RWPE1 (cell line): ENCODE data around the gene CD27.

Experiments
- CTCF ChIA-PET: fragments of 350-600 bp; sonication (Branson Sonifier 250); formaldehyde crosslinking; extraction: SDS; loops from one replicate; lab custom pipeline; 2021; lab: Yijun Ruan, JAX
- POLR2A ChIA-PET: fragments of 400-600 bp; formaldehyde crosslinking; extraction: SDS; loops from one replicate; lab custom pipeline; 2020; ENCODE audit warnings: antibody characterized with exemption; ENCODE audit not compliant: low non-redundant PET; lab: Yijun Ruan, JAX
- DNase-seq: peaks from one replicate; pipeline ENCODE4 v3.0.0; 2012; ENCODE audit warnings: low spot score
- H3K27ac ChIP-seq: fragments of 450-650 bp; 2 replicates; pipeline ENCODE4 v1.5.1; 2017
- CTCF ChIP-seq: fragments of 450-650 bp; conservative IDR thresholded peaks from 2 replicates; pipeline ENCODE4 v1.5.1; 2017; ENCODE audit warnings: low read depth, mild to moderate bottlenecking

The CD27 gene

GRCh38 chr12:6416596-6416995 is 28.2 kb upstream of the CD27 start:
- TF ChIP-seq CTCF = no peak
- H3K27ac ChIP-seq = no peak overlapping the region
- ChIA-PET CTCF (interaction anchor here (0.5 to 0.7 kb wide), 2 partner anchors 20 to 79 kb away, joined by 3 to 7 read pairs; no protein-coding TSS in a partner anchor), POLR2A (no interaction called here)
- DNase-seq = no peak

- no peak for TF ChIP-seq CTCF
- CTCF ChIA-PET = no interaction called here
- POLR2A ChIA-PET = interaction anchor here (1.0 kb wide), 1 partner anchor 52 kb away, joined by 3 read pairs; the partner anchor contains the start of gene VAMP1
- H3K27ac ChIP-seq = no peak overlapping the region
- no peak for DNase-seq
These were observed 26.0 kb upstream of the CD27 start for GRCh38 chr12:6418796-6419195.

- no peak overlapping the region for H3K27ac ChIP-seq
- ChIA-PET POLR2A (interaction anchor here (0.7 kb wide), 1 partner anchor 264 kb away, joined by 4 read pairs; no protein-coding TSS in a partner anchor), CTCF (no interaction called here)
These were observed 24.4 kb upstream of the CD27 start for GRCh38 chr12:6420364-6420763.

GRCh38 chr12:6423267-6424007 is 21.3 kb upstream of the CD27 start:
- H3K27ac ChIP-seq = no peak overlapping the region
- ChIA-PET CTCF (interaction anchor here (0.6 to 3.2 kb wide), 11 partner anchors 14 to 62 kb away, joined by 3 to 29 read pairs (median 3); partner anchors contain the start of gene TAPBPL), POLR2A (no interaction called here)
- TF ChIP-seq CTCF = peak; percentile 69
- DNase-seq = peak; percentile 76

More at GRCh38 chr12:6420364-6420763, 24.4 kb upstream of the CD27 start:
- TF ChIP-seq CTCF = no peak
- DNase-seq = no peak

GRCh38 chr12:6424008-6424347 is 20.8 kb upstream of the CD27 start:
- no peak overlapping the region for H3K27ac ChIP-seq
- ChIA-PET POLR2A (no interaction called here), CTCF (interaction anchor here (0.6 to 3.2 kb wide), 10 partner anchors 14 to 42 kb away, joined by 3 to 29 read pairs (median 3); partner anchors contain the start of gene TAPBPL)
- no peak for TF ChIP-seq CTCF
- DNase-seq = no peak

- no peak overlapping the region for H3K27ac ChIP-seq
- DNase-seq = no peak
- no peak for TF ChIP-seq CTCF
- ChIA-PET CTCF (interaction anchor here (0.8 to 3.2 kb wide), 2 partner anchors 38 to 41 kb away, joined by 10 to 29 read pairs; no protein-coding TSS in a partner anchor), POLR2A (no interaction called here)
These were observed 19.9 kb upstream of the CD27 start for GRCh38 chr12:6424866-6425265.
